Activated CD4-positive, CD25-positive, alpha-beta regulatory T cell (primary cell): ENCODE results near the gene PIGU.
"Not testable (repeated sequence)": the region's sequence is repeated elsewhere in the genome, so short reads cannot be mapped to it uniquely, and the experiment has no call there.

Source experiments
- DNase-seq, 4 experiments: peaks; one replicate each; lab custom pipeline; 2025; lab: John Stamatoyannopoulos, UW

The PIGU gene

DNA sequence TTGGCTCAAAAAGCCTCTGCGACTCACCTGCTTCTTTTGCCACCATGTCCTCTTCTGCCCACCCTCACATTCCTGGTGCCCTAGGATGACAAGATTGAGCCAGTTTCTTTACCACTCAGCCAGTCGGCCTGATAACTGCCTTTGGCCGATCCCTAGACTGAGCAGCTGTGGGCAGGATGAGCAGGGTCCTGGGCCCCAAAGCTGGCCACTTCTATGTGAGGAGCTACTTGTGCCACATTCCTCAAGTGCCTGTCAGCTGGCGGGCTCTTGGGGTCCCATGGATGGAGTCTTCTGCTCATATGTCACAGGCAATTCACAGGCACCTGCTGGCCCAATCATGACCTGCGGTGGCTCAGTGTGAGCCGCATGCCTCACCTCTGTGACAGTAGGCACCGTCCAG, 144.1 kb downstream of the PIGU start:
- DNase-seq = no peak

DNA sequence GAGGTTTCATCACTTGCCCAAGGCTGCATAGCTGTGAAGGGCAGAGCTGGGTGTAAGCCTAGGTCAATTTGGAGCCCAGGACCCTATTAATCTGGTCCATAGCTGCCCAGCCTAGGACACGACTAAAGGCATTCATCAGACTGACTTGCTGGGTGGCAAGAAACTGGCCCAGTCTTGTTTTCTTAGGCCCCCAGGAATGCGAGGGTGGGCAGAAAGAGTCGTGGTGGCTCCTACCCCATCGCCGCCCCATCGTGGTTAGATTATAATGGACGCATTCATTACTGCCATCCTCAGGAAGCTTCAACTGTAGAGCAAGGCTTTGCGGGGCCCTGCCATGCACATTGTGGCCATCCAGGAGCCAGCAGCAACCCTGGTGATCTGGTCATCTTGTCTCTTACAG, 144.6 kb downstream of the PIGU start:
- no peak for DNase-seq

DNA sequence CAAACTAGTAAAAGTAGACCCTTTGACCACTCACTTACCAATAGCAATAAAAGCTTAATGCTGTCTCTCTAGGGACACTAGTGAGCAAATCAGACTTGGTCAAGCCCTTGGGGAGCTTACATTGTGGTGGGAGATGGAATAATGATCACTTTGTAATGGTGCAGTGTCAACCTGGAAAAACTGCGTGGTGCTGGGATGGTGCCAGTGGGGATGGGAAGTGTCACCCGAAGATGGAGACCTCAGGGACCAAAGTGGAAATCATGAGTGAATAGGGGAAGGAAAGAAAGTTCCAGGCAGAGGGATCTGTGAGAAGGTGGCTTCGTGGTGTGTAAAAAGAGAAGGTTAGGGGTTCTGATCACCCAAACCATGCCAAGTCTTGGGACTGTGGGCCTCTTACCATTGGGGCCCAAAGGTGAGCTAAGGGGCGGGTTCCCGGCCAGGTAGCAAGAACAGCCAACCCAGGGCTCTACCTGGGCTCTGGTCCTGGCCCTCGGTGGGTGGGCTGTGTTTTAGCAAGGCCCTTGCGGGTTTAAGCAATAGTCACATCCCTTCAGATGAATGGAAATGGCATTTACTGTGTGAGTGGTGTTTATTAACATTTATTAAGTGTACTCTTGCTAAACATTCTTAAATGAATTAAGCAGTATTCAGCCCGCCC, 145.2 kb downstream of the PIGU start:
- no peak for DNase-seq

DNA sequence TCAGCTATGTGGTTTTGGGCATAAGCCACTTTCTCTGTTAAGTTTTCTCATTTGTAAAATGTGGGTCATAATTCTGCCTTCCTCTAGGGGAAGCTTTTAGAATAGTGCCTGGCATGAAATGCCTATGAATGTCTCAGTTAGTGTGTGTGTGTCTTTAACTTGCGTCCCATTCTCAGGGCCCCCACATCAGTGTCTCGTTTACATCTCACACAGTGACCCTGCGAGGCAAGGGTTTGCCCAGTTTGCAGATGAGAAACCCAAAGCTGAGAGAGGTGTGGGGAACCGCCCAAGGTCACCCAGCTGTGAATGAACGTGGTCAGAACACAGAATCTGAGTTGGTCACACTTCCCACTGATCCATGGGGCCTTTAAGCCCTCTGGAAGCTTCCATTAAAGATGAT, 146.6 kb downstream of the PIGU start:
- DNase-seq = no peak

DNA sequence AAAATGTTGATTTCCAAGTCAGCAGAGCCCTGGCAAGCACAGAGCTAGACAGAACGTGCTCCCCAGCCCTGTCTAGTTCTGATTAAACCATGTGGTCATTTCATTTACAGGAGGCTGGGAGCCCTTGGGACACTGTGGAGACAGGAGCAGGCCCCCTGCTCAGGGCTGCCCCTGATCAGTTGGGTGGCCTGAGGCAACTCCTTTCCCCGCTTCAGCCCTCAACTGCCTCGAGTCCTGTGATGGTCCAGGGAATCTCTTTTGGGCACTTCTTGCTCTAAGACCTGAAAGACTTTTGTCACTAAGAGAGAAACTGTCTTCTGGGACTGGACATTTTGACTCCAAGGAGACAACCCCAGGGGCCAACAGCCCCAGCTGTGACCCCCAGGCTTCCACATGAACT, 147.2 kb downstream of the PIGU start:
- DNase-seq = no peak

DNA sequence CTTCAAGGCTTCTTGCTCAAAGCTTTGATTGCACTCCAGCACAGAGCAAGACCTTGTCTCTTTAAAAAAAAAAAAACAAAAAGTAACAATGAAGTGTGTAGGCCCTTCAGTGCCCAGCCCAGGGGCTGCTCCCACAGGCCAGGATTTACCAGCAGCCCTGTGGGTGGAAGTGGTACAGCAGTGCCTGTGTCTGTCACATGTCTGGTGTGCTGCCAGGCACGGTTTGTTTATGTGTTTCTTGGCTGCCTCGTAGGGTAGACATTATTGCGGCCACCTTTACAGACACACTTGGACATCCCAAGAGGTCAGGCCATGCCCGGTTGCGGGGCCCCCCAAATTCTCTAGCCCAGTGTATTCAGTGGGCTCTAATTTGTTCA, 148.0 kb downstream of the PIGU start:
- DNase-seq = no peak

DNA sequence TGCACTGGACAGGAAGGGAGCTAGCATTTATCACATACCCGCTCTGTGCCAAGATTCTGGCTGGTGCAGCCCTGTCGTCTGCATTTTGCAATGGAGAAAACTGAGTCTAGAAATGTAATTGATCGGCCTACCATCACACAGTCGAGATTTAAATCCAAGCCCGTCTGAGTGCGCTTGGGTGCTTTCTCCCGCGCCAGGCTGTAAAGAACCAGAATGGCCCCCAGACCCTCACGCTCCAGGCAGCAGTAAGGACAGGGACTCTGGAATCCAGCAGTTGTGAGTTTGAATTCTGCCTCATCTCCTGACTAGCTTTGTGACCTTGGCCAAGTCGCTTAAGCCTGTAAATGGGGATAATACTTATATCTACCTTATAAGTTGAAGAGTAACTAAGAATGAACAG, 149.9 kb downstream of the PIGU start:
- DNase-seq = no peak

DNA sequence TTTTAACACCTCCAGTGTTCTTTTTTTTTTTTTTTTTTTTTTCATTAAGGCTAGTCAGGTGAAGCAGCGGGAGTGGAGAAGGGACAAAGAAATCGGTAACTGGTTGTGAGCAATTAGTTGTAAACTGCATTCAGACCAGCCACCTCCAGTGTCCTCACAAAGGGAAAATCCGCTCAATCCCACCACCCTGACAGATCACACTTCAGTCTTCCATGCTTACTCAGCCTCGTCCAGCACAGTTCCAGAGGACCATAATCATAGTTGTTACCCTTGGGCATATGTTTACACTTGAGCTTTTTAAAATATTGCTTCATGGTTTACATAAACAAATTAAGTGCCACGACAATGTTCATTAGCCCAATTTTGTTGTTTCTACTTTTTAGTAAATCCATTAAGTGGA, 150.4 kb downstream of the PIGU start:
- DNase-seq = no peak

DNA sequence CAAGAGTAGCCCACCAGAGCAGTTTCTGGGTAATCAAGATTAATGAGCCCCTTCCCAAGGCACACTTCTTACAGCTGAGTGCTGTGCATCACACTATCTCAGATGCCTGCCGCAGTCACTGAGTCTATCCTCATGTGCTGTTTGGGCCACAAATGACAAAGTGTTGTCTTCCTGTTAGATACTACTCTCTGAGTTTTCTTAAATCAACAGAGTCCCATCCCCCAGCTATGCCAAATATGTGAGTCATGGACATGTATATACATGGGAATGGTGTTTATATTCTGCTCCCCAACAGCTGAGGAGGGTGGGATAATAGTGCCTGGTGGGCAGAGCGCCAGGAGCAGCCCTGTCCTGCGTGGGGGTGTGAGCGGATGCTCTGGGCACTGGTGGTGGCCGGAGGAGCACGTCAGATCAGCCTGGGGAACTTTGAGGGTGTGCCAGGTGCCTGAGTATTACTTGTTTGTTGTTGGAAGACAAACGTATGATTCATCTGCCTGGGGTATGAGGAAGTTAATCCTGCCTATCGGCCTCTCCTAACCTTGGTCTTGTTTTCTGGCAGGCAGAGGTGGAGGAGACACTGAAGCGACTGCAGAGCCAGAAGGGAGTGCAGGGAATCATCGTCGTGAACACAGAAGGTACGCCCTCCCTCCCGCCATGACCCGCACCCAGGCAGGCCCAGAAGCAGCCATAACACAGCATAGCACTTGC, 151.0 kb downstream of the PIGU start:
- no peak for DNase-seq

DNA sequence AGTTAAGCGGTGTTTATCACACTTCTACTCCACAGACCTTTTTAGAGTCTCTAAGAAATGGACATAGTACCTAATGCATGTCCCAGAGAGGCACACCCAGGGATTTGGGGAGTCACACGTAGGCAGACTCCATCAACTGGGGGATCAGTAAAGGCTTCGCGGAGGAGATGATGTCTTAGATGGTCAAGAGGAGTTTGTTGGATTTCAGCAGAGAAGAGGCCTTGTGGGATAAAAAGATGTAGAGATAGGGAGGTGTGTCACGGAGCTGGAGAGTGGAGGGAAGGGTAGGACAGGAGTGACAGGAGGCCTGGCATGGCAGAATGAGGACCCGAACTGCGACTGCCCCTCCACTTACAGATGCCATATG, 151.6 kb downstream of the PIGU start:
- DNase-seq = no peak

DNA sequence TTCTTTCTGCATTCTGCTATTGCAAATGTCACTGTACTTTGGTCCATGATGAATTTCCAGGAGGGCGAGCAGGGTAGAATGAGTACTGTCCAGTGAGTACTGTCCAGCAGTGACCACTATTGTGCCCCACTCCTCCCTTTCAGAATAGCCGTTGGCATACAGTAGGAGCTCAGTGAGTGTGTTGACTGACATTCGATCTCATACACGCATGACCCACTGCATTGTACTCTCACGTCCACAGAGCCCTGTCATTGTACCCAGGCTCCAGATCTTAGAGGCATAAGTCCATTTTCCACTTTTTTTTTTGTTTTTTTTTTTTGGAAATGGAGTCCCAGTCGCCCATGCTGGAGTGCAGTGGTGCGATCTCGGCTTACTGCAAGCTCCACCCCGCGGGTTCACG, 152.5 kb downstream of the PIGU start:
- DNase-seq = no peak

DNA sequence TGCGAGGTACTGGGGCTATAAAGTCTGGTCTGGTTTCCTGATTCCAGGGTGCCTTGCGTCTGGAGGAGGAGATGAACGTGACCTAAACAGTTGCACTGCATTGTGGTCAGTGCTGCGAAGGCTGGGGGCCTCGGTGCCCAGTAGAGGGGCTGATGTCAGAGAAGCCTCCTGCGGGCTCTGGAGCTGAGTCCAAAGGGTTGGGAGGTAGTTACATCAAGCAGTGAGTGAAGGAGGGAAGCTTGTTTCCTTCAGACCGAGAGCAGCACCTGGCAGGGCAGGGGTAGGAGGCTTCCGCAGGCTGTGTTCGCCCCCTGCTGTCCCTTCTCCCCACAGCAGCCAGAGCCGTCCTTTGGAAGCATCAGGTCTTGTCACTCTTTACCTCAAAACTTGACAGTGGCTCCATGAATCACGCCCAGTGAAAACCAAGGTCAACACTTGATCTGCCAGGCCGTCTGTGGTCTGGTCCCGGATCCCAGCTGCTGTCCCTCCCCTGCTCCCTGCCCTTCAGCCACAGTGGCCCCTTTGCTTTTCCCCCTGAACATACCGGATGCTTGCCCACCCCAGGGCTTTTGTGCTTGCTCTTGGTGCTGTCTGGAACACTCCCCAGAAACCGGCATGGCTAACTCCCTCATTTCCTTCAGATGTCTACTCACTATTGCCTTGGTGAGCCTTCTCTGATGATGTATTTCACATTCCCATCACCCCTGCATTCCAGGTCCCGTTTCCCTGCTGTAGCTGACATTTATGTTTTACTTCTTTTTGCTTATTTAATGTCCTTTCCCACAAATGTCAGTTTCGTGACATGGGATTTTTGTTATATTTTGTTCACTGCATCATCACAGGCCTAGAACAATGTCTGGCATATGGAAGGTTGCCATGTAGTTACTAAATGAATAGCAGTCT, 153.7 kb downstream of the PIGU start:
- peak in 3 of 4 experiments; percentile 7 to 31 (median 23) for DNase-seq

DNA sequence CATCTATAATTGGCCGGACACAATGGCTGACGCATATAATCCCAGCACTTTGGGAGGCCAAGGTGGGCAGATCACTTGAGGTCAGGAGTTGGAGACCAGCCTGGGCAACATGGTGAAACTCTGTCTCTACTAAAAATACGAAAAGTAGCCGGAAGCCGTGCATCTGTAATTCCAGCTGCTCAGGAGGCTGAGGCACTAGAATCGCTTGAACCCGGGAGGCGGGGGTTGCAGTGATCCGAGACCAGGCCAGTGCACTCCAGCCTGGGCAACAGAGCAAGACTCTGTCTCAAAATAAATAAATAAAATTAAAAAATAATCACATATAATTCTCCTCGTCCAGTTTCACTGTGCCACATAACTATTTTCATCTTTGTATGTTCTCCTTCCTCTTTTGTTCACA, 157.1 kb downstream of the PIGU start:
- not testable (repeated sequence) for DNase-seq

DNA sequence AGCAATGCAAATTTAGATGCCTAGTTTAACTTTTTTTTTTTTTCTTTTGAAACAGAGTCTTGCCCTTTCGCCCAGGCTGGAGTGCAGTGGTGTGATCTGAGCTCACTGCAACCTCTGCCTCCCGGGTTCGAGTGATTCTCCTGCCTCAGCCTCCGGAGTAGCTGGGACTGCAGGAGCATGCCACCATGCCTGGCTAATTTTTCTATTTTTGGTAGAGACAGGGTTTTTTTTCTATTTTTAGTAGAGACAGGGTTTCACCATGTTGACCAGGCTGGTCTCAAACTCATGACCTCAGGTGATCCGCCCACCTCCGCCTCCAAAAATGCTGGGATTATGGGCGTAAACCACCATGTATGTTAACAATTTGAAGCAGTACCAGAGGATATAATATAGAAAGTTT, 158.0 kb downstream of the PIGU start:
- DNase-seq = not testable (repeated sequence)

DNA sequence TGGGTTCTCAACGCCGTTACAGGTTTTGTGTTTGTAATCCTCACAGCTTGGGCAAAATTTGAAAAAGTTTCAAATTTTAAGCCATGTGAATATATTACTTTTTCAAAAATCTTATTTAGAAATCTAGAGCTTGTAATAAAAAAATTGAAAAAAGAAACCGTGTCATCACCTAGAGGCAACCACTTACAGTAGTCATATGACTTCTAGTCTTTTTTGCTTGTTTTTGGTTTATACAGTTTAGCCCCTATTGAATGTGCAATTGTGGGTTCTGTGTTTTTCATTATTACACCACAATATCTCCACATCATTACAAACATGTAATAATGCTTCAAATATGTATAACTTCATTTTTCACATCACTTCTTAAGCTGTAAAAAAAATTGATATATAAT, 159.8 kb downstream of the PIGU start:
- no peak for DNase-seq

DNA sequence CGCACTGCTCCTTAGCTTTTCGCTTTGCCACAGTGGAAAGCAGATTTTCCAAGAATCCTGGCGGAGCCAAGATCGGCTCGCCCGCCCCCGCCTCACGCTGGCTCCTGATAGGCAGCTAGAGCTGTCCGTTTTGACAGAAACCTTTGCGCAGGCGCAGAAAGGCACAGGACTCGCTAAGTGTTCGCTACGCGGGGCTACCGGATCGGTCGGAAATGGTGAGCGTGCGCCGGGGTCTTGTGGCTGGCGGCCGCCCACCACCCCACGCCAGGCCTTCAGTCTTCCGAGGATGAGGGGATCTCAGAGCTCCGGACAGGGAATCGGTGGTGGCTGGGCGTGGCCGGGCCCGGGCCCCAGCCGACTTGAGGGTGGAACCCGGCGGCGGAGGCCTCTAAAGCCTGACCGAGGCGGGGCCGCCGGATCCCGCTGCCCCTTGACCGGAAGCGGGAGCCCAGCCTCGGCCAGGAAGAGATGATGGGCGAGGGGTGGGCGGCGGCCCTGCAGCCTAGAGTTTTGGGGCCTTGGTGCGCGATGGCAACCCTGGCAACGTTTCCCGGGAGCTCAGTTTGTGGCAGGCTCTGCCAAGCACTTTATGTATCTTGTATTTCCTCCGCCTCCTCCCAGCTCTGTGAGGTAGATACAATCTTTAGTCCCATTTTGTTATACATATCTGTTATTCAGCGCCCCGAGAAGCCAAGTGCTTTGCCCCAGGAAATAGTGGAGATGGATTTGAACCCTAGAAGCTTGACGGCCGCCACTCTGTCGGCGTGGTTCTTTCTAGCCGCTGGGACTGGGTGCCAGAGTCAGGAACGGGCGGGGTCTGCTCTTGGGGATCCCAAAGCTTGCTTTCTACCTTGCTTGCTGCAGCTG, 160.4 kb downstream of the PIGU start, which contains the start of gene DYNLRB1:
TSS of gene DYNLRB1 (plus strand) at position 176 of the 867 bp plus-strand sequence. CDS start at position 213, 37 bp downstream.
- DNase-seq = peak; percentile 83 to 93 (median 86)

DNA sequence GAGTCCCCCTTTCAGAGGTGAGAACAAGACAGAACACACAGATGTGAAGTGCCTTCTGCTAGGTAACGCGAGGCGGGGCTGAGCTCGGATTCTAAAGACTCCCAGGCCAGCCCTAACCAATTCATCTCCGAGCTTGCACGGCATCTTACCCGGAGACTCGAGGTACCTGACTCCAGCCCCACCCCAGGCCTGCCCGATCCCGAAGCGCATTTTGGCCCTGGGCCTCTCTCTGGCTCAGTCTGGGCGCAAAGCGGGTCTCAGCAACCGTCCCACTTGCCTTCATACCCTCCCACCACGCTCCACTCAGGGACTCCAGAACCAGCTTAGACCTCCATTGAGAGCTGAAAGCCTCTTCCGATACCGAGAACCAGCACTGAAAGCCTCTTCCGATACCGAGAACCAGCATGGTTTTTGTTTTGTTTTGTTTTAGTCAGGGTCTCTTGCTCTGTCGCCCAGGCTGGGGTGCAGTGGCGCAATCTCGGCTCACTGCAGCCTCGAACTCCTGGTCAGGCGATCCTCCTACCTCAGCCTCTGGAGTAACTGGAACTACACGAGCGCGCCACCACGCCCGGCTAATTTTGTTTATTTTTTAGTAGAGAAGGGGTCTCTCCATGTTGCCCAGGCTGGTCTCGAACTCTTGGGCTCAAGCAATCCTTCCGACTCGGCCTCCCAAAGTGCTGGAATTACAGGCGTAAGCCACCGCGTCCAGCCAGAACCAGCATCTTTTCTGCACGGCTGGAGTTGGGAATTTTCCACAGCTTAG, 161.2 kb downstream of the PIGU start:
- peak; percentile 20 to 58 (median 48) for DNase-seq

DNA sequence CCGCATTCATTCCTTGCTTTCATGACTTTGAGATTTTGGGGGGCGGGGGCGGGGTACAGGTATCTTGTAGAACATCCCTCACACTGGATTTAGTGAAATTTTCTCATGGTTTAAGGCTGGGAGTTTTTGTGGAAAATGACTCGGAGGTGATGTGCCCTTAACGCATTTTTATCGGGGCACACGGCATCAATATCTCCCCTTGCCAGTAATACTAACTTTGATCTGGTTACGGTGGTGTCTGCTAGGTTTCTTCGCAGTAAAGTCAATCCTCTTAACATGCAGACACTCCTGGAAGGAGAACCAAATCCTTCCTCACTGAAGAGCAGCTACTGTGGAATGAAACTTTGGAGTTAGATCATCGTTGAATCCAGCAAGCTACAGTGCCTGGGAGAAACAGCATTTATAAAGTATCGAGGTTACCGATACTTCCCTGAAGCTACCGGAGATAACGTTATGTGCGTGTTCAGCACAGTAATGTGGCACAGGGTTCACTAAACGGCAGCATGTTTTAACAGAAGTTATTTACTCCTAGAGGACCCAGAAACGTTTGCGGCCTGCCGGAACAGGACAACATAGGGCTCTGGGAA, 161.9 kb downstream of the PIGU start:
- DNase-seq = no peak

DNA sequence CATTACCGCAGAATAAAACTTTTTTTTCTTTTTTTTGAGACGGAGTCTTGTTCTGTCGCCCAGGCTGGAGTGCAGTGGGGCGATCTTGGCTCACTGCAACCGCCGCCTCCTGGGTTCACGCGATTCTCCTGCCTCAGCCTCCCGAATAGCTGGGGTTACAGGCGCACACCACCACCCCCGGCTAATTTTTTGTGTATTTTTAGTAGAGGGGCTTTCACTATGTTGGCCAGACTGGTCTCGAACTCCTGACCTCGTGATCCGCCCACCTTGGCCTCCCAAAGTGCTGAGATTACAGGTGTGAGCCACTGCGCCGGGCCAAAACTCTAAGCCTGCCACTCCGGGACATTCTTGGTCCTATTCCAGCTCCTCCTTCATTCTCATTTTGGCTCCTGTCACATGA, 162.9 kb downstream of the PIGU start:
- DNase-seq = not testable (repeated sequence)

DNA sequence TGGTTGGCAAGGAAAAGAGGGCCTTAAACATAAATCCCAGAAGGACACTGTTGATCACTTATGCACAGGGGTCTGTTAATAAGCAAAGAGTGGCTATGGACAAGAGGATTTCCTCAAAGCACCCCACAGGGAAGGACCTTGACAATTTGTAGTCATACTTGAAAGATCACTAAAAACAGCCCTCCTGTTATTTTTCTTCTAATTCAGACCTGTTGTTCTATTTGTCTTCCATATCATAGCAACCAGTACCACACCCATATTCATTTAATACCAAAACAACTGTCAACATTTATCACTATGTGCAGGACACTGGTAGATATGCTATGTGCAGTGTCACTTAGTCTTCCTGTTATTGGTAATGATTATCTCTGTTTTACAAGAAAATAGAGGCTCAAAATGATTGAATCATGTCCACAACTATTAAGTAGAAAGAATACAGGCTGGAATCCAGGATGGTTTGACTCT, 163.9 kb downstream of the PIGU start:
- DNase-seq = no peak
